GM23338 (cell line): ENCODE measurements around the gene AMPH.

Experiments used
- CREB1 ChIP-seq: fragments of 250-450 bp; sonication (Bioruptor Pico); IDR thresholded peaks from 2 replicates; pipeline ENCODE4 v1.5.0; 2020; ENCODE audit warnings: low read depth, mild to moderate bottlenecking, moderate library complexity
- CTCF ChIP-seq, 2 experiments: fragments of 200-600 bp in 1 of 2; sonication (generic) in 1 of 2; conservative IDR thresholded peaks; 2 replicates each; pipeline versions ENCODE4 v1.5.1 to v1.6.1; 2016 to 2017; ENCODE audit warnings: antibody characterized with exemption in 2 of 2, low read depth in 2 of 2, mild to moderate bottlenecking in 2 of 2, moderate library complexity in 1 of 2
- ETS1 ChIP-seq: IDR thresholded peaks from 2 replicates; pipeline ENCODE4 v1.6.1; 2016; ENCODE audit warnings: antibody characterized with exemption
- EZH2 ChIP-seq: fragments of 200-600 bp; sonication (generic); IDR thresholded peaks from one replicate; pipeline ENCODE4 v1.8.0; 2017; ENCODE audit warnings: antibody characterized with exemption, mild to moderate bottlenecking, low read depth; ENCODE audit not compliant: unreplicated experiment
- EZH2phosphoT487 ChIP-seq: fragments of 200-600 bp; sonication (generic); IDR thresholded peaks from one replicate; pipeline ENCODE4 v1.8.1; 2018; ENCODE audit warnings: antibody characterized with exemption; ENCODE audit not compliant: unreplicated experiment
- JUNB ChIP-seq: IDR thresholded peaks from one replicate; pipeline ENCODE4 v1.6.1; 2016; ENCODE audit warnings: antibody characterized with exemption; ENCODE audit not compliant: unreplicated experiment
- NANOG ChIP-seq: IDR thresholded peaks from 2 replicates; pipeline ENCODE4 v1.6.1; 2016; ENCODE audit warnings: antibody characterized with exemption, borderline replicate concordance
- POLR2AphosphoS5 ChIP-seq: IDR thresholded peaks from 2 replicates; pipeline ENCODE4 v1.6.1; 2016; ENCODE audit warnings: antibody characterized with exemption, low read depth
- REST ChIP-seq: IDR thresholded peaks from one replicate; pipeline ENCODE4 v1.6.1; 2018; ENCODE audit warnings: antibody characterized with exemption; ENCODE audit not compliant: unreplicated experiment
- STAT1 ChIP-seq: IDR thresholded peaks from one replicate; pipeline ENCODE4 v1.6.1; 2016; ENCODE audit warnings: antibody characterized with exemption; ENCODE audit not compliant: unreplicated experiment
- ZNF331 ChIP-seq: fragments of 250-450 bp; sonication (Bioruptor Pico); IDR thresholded peaks from 2 replicates; pipeline ENCODE4 v1.5.0; 2020; ENCODE audit warnings: low read depth, mild to moderate bottlenecking, moderate library complexity

- TF ChIP-seq EZH2phosphoT487 = no peak
- no peak for TF ChIP-seq CTCF (conservative IDR thresholded peaks at IDR 0.05; ENCODE audit: low read depth in 2 of 2)
- no peak for TF ChIP-seq JUNB
- no peak for TF ChIP-seq EZH2
- TF ChIP-seq POLR2AphosphoS5 = no peak
- TF ChIP-seq NANOG = no peak
- TF ChIP-seq ZNF331 (CRISPR knock-in tag) = no peak
- TF ChIP-seq STAT1 = no peak
- no peak for TF ChIP-seq ETS1
- no peak for TF ChIP-seq CREB1
- no peak for TF ChIP-seq REST
These were observed 1.3 kb downstream of the AMPH start for GRCh38 chr7:38629651-38630510.
